Tibial nerve (tissue), 3 donors: ENCODE results near the gene ADGRB3.

ENCODE experiments used
- CTCF ChIP-seq, 5 experiments: fragments of 200-600 bp in 3 of 5; fragments of 450-650 bp in 2 of 5; sonication (generic) in 3 of 5; IDR thresholded peaks; one replicate each; pipeline ENCODE4 v1.5.1; 2016 to 2019; ENCODE audit warnings: antibody characterized with exemption in 5 of 5, mild to moderate bottlenecking in 3 of 5, moderate library complexity in 2 of 5
- POLR2A ChIP-seq, 2 donors: fragments of 450-650 bp; IDR thresholded peaks; one replicate each; pipeline ENCODE4 v1.6.1; 2017; ENCODE audit warnings: antibody characterized with exemption in 2 of 2, mild to moderate bottlenecking in 2 of 2, moderate library complexity in 2 of 2

DNA sequence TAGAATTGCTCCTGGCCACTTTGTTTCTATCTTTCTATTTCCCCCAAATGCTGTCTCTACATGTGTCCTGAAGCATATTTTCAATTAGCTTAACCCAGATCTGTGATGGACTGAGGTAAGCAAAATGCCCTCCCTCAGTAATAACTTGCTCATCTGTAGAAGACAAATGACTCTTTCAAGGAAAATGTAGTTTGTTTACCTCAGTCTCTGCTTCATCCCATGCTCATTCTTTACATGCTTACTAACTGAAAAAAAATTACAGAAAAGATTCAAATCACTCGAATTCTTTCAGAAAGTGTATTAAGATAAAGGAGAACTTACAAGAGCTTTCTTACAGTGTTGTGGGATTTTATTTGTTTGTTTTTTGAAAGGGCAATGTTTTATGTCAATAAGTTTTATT lies 630.6 kb downstream of the ADGRB3 start:
- TF ChIP-seq CTCF (IDR thresholded peaks at IDR 0.05), result no peak
- no peak for TF ChIP-seq POLR2A (IDR thresholded peaks at IDR 0.05)
